Liver (tissue), 9 donors: ENCODE measurements around the gene ZNF358. TPM values are rescaled to one million over a fixed set of nuclear protein-coding genes. Genes with fewer than 3 reads are reported as not detected.
A peak's percentile ranks its signal among the peaks of the same experiment; 100 is the strongest.

ENCODE experiments used
- DNase-seq: peaks from one replicate; pipeline ENCODE4 v3.0.0-alpha.2; 2017; ENCODE audit warnings: low spot score
- H3K27ac ChIP-seq, 2 donors: one replicate each; pipeline ENCODE4 v1.7.0; 2013; ENCODE audit warnings: inconsistent platforms in 2 of 2, low read length in 2 of 2, control low read depth in 1 of 2, low read depth in 1 of 2, mild to moderate bottlenecking in 1 of 2
- H3K27me3 ChIP-seq, 4 donors: one replicate each; pipeline versions ENCODE4 v1.6.1 to v1.7.0; 2013; ENCODE audit warnings: low read length in 3 of 4, inconsistent platforms in 1 of 4, mild to moderate bottlenecking in 1 of 4, moderate library complexity in 1 of 4; ENCODE audit not compliant: control insufficient read depth in 4 of 4, insufficient read depth in 4 of 4
- H3K36me3 ChIP-seq, 4 donors: one replicate each; pipeline versions ENCODE4 v1.6.1 to v1.7.0; 2013; ENCODE audit warnings: low read length in 3 of 4, mild to moderate bottlenecking in 3 of 4, low read depth in 1 of 4, moderate library complexity in 1 of 4; ENCODE audit not compliant: control insufficient read depth in 4 of 4, insufficient read depth in 3 of 4
- H3K4me1 ChIP-seq, 4 donors: one replicate each; pipeline versions ENCODE4 v1.6.1 to v1.7.0; 2013; ENCODE audit warnings: low read length in 3 of 4, mild to moderate bottlenecking in 3 of 4, moderate library complexity in 1 of 4; ENCODE audit not compliant: control insufficient read depth in 4 of 4, insufficient read depth in 4 of 4
- H3K4me3 ChIP-seq, 3 donors: one replicate each; pipeline versions ENCODE4 v1.6.1 to v1.7.0; 2013; ENCODE audit warnings: low read length in 3 of 3, control low read depth in 1 of 3, low read depth in 1 of 3, mild to moderate bottlenecking in 1 of 3
- H3K9ac ChIP-seq, 2 donors: one replicate each; pipeline ENCODE4 v1.7.0; 2013; ENCODE audit warnings: low read length in 2 of 2, mild to moderate bottlenecking in 2 of 2, moderate library complexity in 2 of 2, control low read depth in 1 of 2, low read depth in 1 of 2
- H3K9me3 ChIP-seq, 4 donors: one replicate each; pipeline versions ENCODE4 v1.6.1 to v1.7.0; 2013; ENCODE audit warnings: low read length in 3 of 4; ENCODE audit not compliant: control insufficient read depth in 4 of 4
- CTCF ChIP-seq: fragments of 150-350 bp; IDR thresholded peaks from 2 replicates; pipeline ENCODE4 v1.5.1; 2017; ENCODE audit warnings: improper control_type of control experiment, low read depth, low read length; ENCODE audit not compliant: missing input control
- EGR1 ChIP-seq, 2 donors: IDR thresholded peaks; 2 replicates each; pipeline ENCODE4 v1.6.1; 2016 to 2018; ENCODE audit warnings: antibody characterized with exemption in 2 of 2, low read depth in 2 of 2
- FOXA1 ChIP-seq: IDR thresholded peaks from 2 replicates; pipeline ENCODE4 v1.6.1; 2016; ENCODE audit warnings: antibody characterized with exemption
- FOXA2 ChIP-seq: IDR thresholded peaks from 2 replicates; pipeline ENCODE4 v1.6.1; 2016; ENCODE audit warnings: antibody characterized with exemption
- GABPA ChIP-seq, 2 donors: IDR thresholded peaks in 1 of 2; conservative IDR thresholded peaks in 1 of 2; 2 replicates each; pipeline ENCODE4 v1.6.1; 2016; ENCODE audit warnings: antibody characterized with exemption in 2 of 2, mild to moderate bottlenecking in 1 of 2, moderate library complexity in 1 of 2
- HNF4A ChIP-seq, 2 donors: conservative IDR thresholded peaks; 2 replicates each; pipeline ENCODE4 v1.6.1; 2016; ENCODE audit warnings: antibody characterized with exemption in 2 of 2, mild to moderate bottlenecking in 2 of 2
- HNF4G ChIP-seq: IDR thresholded peaks from 2 replicates; pipeline ENCODE4 v1.6.1; 2016; ENCODE audit warnings: antibody characterized with exemption
- JUND ChIP-seq, 2 donors: IDR thresholded peaks; 2 replicates each; pipeline ENCODE4 v1.6.1; 2016; ENCODE audit warnings: antibody characterized with exemption in 2 of 2
- MAX ChIP-seq: IDR thresholded peaks from 2 replicates; pipeline ENCODE4 v1.6.1; 2016; ENCODE audit warnings: antibody characterized with exemption
- NR2F2 ChIP-seq: IDR thresholded peaks from 2 replicates; pipeline ENCODE4 v1.6.1; 2016; ENCODE audit warnings: antibody characterized with exemption
- RAD21 ChIP-seq, 2 donors: IDR thresholded peaks; 2 replicates each; pipeline ENCODE4 v1.6.1; 2016; ENCODE audit warnings: antibody characterized with exemption in 2 of 2, mild to moderate bottlenecking in 2 of 2
- RXRA ChIP-seq, 2 donors: IDR thresholded peaks; 2 replicates each; pipeline ENCODE4 v1.6.1; 2017 to 2018; ENCODE audit warnings: antibody characterized with exemption in 2 of 2, mild to moderate bottlenecking in 1 of 2
- SP1 ChIP-seq: IDR thresholded peaks from 2 replicates; pipeline ENCODE4 v1.6.1; 2018; ENCODE audit warnings: antibody characterized with exemption, mild to moderate bottlenecking
- TAF1 ChIP-seq: conservative IDR thresholded peaks from 2 replicates; pipeline ENCODE4 v1.6.1; 2016; ENCODE audit warnings: antibody characterized with exemption, mild to moderate bottlenecking
- YY1 ChIP-seq: IDR thresholded peaks from 2 replicates; pipeline ENCODE4 v1.6.1; 2016; ENCODE audit warnings: antibody characterized with exemption, mild to moderate bottlenecking
- ZBTB33 ChIP-seq: IDR thresholded peaks from 2 replicates; pipeline ENCODE4 v1.6.1; 2016; ENCODE audit warnings: antibody characterized with exemption
- WGBS: extraction: QIAGEN DNeasy Blood & Tissue Kit; methylation state at CpG from one replicate; pipeline ENCODE4 v1.1.7; 2013; 5-methylcytosine and 5-hydroxymethylcytosine counted together
- polyA plus RNA-seq, 2 donors: library from polyadenylated mRNA; stranded (reverse) in 1 of 2; unstranded in 1 of 2; fragments of 200-250 nt in 1 of 2; fragments of >200 nt in 1 of 2; fragmentation: Nextera tagmentation in 1 of 2; extraction: Ambion mirVana in 1 of 2; gene quantifications; one replicate each; pipeline versions ENCODE4 v1.2.1 to v1.2.3, GENCODE V29; 2013 to 2015
- total RNA-seq, 2 donors: library from RNA; depleted of rRNA; stranded (reverse); fragments of >200 nt; gene quantifications; one replicate each; pipeline ENCODE4 v1.2.3, GENCODE V29; 2014
- TF ChIP-seq, protein P1 (sequence below): IDR thresholded peaks from 2 replicates; pipeline ENCODE4 v1.6.1; 2016; ENCODE audit warnings: antibody characterized with exemption
- TF ChIP-seq, protein P2 (sequence below): IDR thresholded peaks from 2 replicates; pipeline ENCODE4 v1.6.1; 2016; ENCODE audit warnings: antibody characterized with exemption, mild to moderate bottlenecking
- donor health status: healthy.
- donor health status: healthy.
- donor health status: healthy.
- donor health status: healthy.
- donor health status: healthy.

The ZNF358 gene
- total and polyA plus RNA-seq, 4 donors, result 5.7 to 18.2 (median 12.5) TPM

DNA sequence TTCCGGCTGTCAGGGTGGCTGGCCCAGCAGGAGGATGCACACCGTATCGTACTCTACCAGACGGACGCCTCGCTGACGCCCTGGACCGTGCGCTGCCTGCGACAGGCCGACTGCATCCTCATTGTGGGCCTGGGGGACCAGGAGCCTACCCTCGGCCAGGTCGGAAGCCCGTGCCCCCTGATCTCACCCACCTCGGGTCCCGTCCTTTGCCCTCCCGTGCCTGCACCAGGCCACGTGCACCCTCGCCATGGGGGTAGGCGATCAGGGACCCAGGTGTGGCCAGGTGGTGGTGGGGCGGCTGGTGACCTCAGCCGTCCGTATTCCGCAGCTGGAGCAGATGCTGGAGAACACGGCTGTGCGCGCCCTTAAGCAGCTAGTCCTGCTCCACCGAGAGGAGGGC lies 38.7 kb downstream of the ZNF358 start:
- no peak for DNase-seq
- TF ChIP-seq TAF1 (no peak), JUND (IDR thresholded peaks at IDR 0.05) (no peak), RXRA (IDR thresholded peaks at IDR 0.05) (no peak), GABPA (IDR thresholded peaks at IDR 0.05 in 1 of 2, conservative IDR thresholded peaks at IDR 0.05 in 1 of 2) (no peak), YY1 (no peak), SP1 (no peak), HNF4G (no peak), HNF4A (conservative IDR thresholded peaks at IDR 0.05) (no peak), EGR1 (IDR thresholded peaks at IDR 0.05; ENCODE audit: low read depth in 2 of 2) (no peak), CTCF (no peak)
- TF ChIP-seq, protein P1, sequence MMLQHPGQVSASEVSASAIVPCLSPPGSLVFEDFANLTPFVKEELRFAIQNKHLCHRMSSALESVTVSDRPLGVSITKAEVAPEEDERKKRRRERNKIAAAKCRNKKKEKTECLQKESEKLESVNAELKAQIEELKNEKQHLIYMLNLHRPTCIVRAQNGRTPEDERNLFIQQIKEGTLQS, result no peak
- TF ChIP-seq, protein P2, sequence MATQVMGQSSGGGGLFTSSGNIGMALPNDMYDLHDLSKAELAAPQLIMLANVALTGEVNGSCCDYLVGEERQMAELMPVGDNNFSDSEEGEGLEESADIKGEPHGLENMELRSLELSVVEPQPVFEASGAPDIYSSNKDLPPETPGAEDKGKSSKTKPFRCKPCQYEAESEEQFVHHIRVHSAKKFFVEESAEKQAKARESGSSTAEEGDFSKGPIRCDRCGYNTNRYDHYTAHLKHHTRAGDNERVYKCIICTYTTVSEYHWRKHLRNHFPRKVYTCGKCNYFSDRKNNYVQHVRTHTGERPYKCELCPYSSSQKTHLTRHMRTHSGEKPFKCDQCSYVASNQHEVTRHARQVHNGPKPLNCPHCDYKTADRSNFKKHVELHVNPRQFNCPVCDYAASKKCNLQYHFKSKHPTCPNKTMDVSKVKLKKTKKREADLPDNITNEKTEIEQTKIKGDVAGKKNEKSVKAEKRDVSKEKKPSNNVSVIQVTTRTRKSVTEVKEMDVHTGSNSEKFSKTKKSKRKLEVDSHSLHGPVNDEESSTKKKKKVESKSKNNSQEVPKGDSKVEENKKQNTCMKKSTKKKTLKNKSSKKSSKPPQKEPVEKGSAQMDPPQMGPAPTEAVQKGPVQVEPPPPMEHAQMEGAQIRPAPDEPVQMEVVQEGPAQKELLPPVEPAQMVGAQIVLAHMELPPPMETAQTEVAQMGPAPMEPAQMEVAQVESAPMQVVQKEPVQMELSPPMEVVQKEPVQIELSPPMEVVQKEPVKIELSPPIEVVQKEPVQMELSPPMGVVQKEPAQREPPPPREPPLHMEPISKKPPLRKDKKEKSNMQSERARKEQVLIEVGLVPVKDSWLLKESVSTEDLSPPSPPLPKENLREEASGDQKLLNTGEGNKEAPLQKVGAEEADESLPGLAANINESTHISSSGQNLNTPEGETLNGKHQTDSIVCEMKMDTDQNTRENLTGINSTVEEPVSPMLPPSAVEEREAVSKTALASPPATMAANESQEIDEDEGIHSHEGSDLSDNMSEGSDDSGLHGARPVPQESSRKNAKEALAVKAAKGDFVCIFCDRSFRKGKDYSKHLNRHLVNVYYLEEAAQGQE, result no peak
- H3K9ac ChIP-seq, result no peak overlapping the region
- H3K36me3 ChIP-seq, result peaks cover 11 to 45% (median 27%) of the 10 kb centered on the region in 4 donors
- H3K9me3 ChIP-seq, result no peaks in the 10 kb centered on the region
- H3K27ac ChIP-seq, result no peak overlapping the region
- H3K4me3 ChIP-seq, result no peak overlapping the region
- H3K27me3 ChIP-seq, result no peaks in the 10 kb centered on the region
- peaks cover 0 to 6% (median 2%) of the 10 kb centered on the region in 4 donors for H3K4me1 ChIP-seq
- WGBS, result 95% methylated on average over 28 of the region's 28 CpGs

DNA sequence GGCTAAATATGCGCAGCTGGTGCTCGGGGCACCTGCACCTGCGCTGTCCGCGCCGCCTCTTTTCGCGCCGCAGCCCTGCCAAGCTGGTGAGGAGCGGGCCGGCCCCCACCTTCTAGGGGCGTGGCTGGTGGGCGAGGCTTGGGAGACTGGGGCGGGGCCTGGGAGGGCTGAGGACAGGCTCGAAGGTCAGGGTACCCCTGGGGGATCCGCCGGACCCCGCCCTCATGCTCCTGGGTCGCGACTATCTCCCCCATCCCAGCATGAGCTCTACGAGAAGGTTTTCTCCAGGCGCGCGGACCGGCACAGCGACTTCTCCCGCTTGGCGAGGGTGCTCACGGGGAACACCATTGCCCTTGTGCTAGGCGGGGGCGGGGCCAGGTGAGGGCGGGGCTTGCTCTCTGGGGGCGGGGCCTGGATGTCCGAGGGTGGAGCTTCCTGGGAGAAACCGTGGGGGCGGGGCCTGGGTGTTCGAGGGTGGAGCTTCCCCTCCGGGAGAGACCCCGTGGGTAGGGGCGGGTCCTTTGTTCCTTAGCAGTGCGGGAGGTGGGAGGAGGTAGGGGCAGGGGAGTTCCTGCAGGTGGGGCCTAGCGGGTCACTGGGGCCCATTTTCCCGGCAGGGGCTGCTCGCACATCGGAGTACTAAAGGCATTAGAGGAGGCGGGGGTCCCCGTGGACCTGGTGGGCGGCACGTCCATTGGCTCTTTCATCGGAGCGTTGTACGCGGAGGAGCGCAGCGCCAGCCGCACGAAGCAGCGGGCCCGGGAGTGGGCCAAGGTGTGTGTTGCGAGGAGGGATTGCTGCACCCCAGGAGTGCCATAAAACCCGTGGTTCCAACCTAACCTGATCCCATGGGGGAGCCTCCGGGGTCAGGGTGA lies 39.3 kb downstream of the ZNF358 start:
- peaks cover 11 to 47% (median 29%) of the 10 kb centered on the region in 4 donors for H3K36me3 ChIP-seq
- DNase-seq, result peak; percentile 50
- no peaks in the 10 kb centered on the region for H3K27me3 ChIP-seq
- H3K4me1 ChIP-seq, result peaks cover 0 to 6% (median 2%) of the 10 kb centered on the region in 4 donors
- no peak overlapping the region for H3K4me3 ChIP-seq
- H3K9ac ChIP-seq, result no peak overlapping the region
- H3K9me3 ChIP-seq, result no peaks in the 10 kb centered on the region
- no peak overlapping the region for H3K27ac ChIP-seq
- 85% methylated on average over 62 of the region's 62 CpGs for WGBS
- TF ChIP-seq CTCF (no peak), FOXA2 (no peak), RAD21 (IDR thresholded peaks at IDR 0.05) (no peak), HNF4G (no peak), TAF1 (no peak), JUND (IDR thresholded peaks at IDR 0.05) (no peak), EGR1 (IDR thresholded peaks at IDR 0.05; ENCODE audit: low read depth in 2 of 2) (no peak), MAX (no peak), RXRA (IDR thresholded peaks at IDR 0.05) (no peak), ZBTB33 (no peak), NR2F2 (no peak), HNF4A (conservative IDR thresholded peaks at IDR 0.05) (no peak), GABPA (IDR thresholded peaks at IDR 0.05 in 1 of 2, conservative IDR thresholded peaks at IDR 0.05 in 1 of 2) (no peak), FOXA1 (no peak), YY1 (no peak)
- TF ChIP-seq, protein P1, result no peak
